ENCODE results near the gene OR2AK2.

OR2AK2 gene

GRCh38 chr1:247953408-247953807, 11.6 kb upstream of the OR2AK2 start:
- Histone ChIP-seq H3F3A (ENCODE audit: low read depth) (no peaks in the 10 kb centered on the region), H4K20me1 (ENCODE audit: insufficient read depth, low read length, poor library complexity, severe bottlenecking) (no peaks in the 10 kb centered on the region), H3K4me2 (ENCODE audit: low read depth, low read length, poor library complexity, severe bottlenecking) (no peak overlapping the region), H3K79me2 (ENCODE audit: insufficient read depth, low read length) (no peaks in the 10 kb centered on the region), H3K36me3 (ENCODE audit: insufficient read depth, low read length) (no peaks in the 10 kb centered on the region), H3K4me1 (ENCODE audit: insufficient read depth, low read length, poor library complexity, severe bottlenecking) (no peaks in the 10 kb centered on the region), H3K4me3 (ENCODE audit: low read length, poor library complexity, severe bottlenecking) (no peak overlapping the region), H3K9me2 (replicated peaks; ENCODE audit: low read depth, low read length) (no peaks in the 10 kb centered on the region), H2AFZ (ENCODE audit: low read length) (no peak overlapping the region), H3K9ac (ENCODE audit: low read depth, low read length, poor library complexity, severe bottlenecking) (no peak overlapping the region), H3K27me3 (ENCODE audit: insufficient read depth, low read length, poor library complexity, severe bottlenecking) (no peaks in the 10 kb centered on the region), H3K9me3 (ENCODE audit: insufficient read depth, low read depth, low read length) (no peaks in the 10 kb centered on the region)
- TF ChIP-seq EZH2phosphoT487 (IDR thresholded peaks at IDR 0.05; ENCODE audit: borderline replicate concordance) (no peak), CTCF (conservative IDR thresholded peaks at IDR 0.05; ENCODE audit: low read length) (no peak)

GRCh38 chr1:247961791-247962190, 3.2 kb upstream of the OR2AK2 start:
- no peak overlapping the region for H3K4me3 ChIP-seq (ENCODE audit: low read length, poor library complexity, severe bottlenecking)
- no peak overlapping the region for H2AFZ ChIP-seq (ENCODE audit: low read length)
- no peaks in the 10 kb centered on the region for H3K9me3 ChIP-seq (ENCODE audit: insufficient read depth, low read depth, low read length)
- H3K27me3 ChIP-seq (ENCODE audit: insufficient read depth, low read length, poor library complexity, severe bottlenecking) = no peaks in the 10 kb centered on the region
- no peak for TF ChIP-seq CTCF (conservative IDR thresholded peaks at IDR 0.05; ENCODE audit: low read length)
- H3F3A ChIP-seq (ENCODE audit: low read depth) = no peaks in the 10 kb centered on the region
- H3K9me2 ChIP-seq (replicated peaks; ENCODE audit: low read depth, low read length) = no peaks in the 10 kb centered on the region
- H3K9ac ChIP-seq (ENCODE audit: low read depth, low read length, poor library complexity, severe bottlenecking) = no peak overlapping the region
- no peaks in the 10 kb centered on the region for H3K36me3 ChIP-seq (ENCODE audit: insufficient read depth, low read length)
- H3K79me2 ChIP-seq (ENCODE audit: insufficient read depth, low read length) = no peaks in the 10 kb centered on the region
- no peaks in the 10 kb centered on the region for H3K4me1 ChIP-seq (ENCODE audit: insufficient read depth, low read length, poor library complexity, severe bottlenecking)
- H3K4me2 ChIP-seq (ENCODE audit: low read depth, low read length, poor library complexity, severe bottlenecking) = no peak overlapping the region
- H4K20me1 ChIP-seq (ENCODE audit: insufficient read depth, low read length, poor library complexity, severe bottlenecking) = no peaks in the 10 kb centered on the region

GRCh38 chr1:247962911-247963588, 2.0 kb upstream of the OR2AK2 start:
- no peaks in the 10 kb centered on the region for H4K20me1 ChIP-seq (ENCODE audit: insufficient read depth, low read length, poor library complexity, severe bottlenecking)
- no peaks in the 10 kb centered on the region for H3K9me2 ChIP-seq (replicated peaks; ENCODE audit: low read depth, low read length)
- no peak overlapping the region for H2AFZ ChIP-seq (ENCODE audit: low read length)
- no peaks in the 10 kb centered on the region for H3K4me1 ChIP-seq (ENCODE audit: insufficient read depth, low read length, poor library complexity, severe bottlenecking)
- no peak for TF ChIP-seq EZH2phosphoT487 (IDR thresholded peaks at IDR 0.05; ENCODE audit: borderline replicate concordance)
- no peak for TF ChIP-seq CTCF (conservative IDR thresholded peaks at IDR 0.05; ENCODE audit: low read length)
- no peaks in the 10 kb centered on the region for H3K9me3 ChIP-seq (ENCODE audit: insufficient read depth, low read depth, low read length)
- no peaks in the 10 kb centered on the region for H3K27me3 ChIP-seq (ENCODE audit: insufficient read depth, low read length, poor library complexity, severe bottlenecking)
- H3K79me2 ChIP-seq (ENCODE audit: insufficient read depth, low read length) = no peaks in the 10 kb centered on the region
- H3K4me2 ChIP-seq (ENCODE audit: low read depth, low read length, poor library complexity, severe bottlenecking) = no peak overlapping the region
- H3K4me3 ChIP-seq (ENCODE audit: low read length, poor library complexity, severe bottlenecking) = no peak overlapping the region
- H3K36me3 ChIP-seq (ENCODE audit: insufficient read depth, low read length) = no peaks in the 10 kb centered on the region
- no peak overlapping the region for H3K9ac ChIP-seq (ENCODE audit: low read depth, low read length, poor library complexity, severe bottlenecking)
- no peaks in the 10 kb centered on the region for H3F3A ChIP-seq (ENCODE audit: low read depth)

All from Loucy (cell line).